Amygdala (tissue), 56 donors: ENCODE results near the gene PLXDC2.
"Not testable (repeated sequence)": the region's sequence is repeated elsewhere in the genome, so short reads cannot be mapped to it uniquely, and the experiment has no call there.

Experiments used
- DNase-seq, 56 donors: peaks; one replicate each; lab custom pipeline; 2025; lab: John Stamatoyannopoulos, UW

Gene PLXDC2

GRCh38 chr10:19816411-19817230, at the start of gene PLXDC2:
PLXDC2 (plus strand) TSS chr10:19816432.
- peak in 40 of 56 donors; percentile 22 to 76 (median 56) for DNase-seq

GRCh38 chr10:19767876-19768275, 48.4 kb upstream of the PLXDC2 start:
- no peak for DNase-seq

- not testable (repeated sequence) for DNase-seq
These were observed 46.4 kb upstream of the PLXDC2 start for GRCh38 chr10:19769826-19770225.

- DNase-seq = no peak
These were observed 43.3 kb upstream of the PLXDC2 start for GRCh38 chr10:19772972-19773371.

- DNase-seq = no peak
These were observed 40.9 kb upstream of the PLXDC2 start for GRCh38 chr10:19775296-19775695.

GRCh38 chr10:19777806-19778205, 38.4 kb upstream of the PLXDC2 start:
- DNase-seq = peak in 1 of 56 donors; percentile 20

GRCh38 chr10:19778996-19779395, 37.2 kb upstream of the PLXDC2 start:
- no peak for DNase-seq

- no peak for DNase-seq
These were observed 33.7 kb upstream of the PLXDC2 start for GRCh38 chr10:19782430-19783089.

GRCh38 chr10:19783721-19784120, 32.5 kb upstream of the PLXDC2 start:
- no peak for DNase-seq

- DNase-seq = no peak
These were observed 30.9 kb upstream of the PLXDC2 start for GRCh38 chr10:19785366-19785765.

- DNase-seq = peak in 2 of 56 donors; percentile 2 to 51
These were observed 28.1 kb upstream of the PLXDC2 start for GRCh38 chr10:19788075-19788686.

- no peak for DNase-seq
These were observed 27.3 kb upstream of the PLXDC2 start for GRCh38 chr10:19788902-19789301.

GRCh38 chr10:19789607-19790006, 26.6 kb upstream of the PLXDC2 start:
- no peak for DNase-seq

- no peak for DNase-seq
These were observed 25.2 kb upstream of the PLXDC2 start for GRCh38 chr10:19791032-19791431.

GRCh38 chr10:19795684-19796083, 20.5 kb upstream of the PLXDC2 start:
- DNase-seq = no peak

GRCh38 chr10:19800161-19800560, 16.1 kb upstream of the PLXDC2 start:
- no peak for DNase-seq

GRCh38 chr10:19801369-19801768, 14.9 kb upstream of the PLXDC2 start:
- DNase-seq = no peak

- DNase-seq = no peak
These were observed 12.6 kb upstream of the PLXDC2 start for GRCh38 chr10:19803676-19804075.

GRCh38 chr10:19809481-19809880, 6.8 kb upstream of the PLXDC2 start:
- no peak for DNase-seq

GRCh38 chr10:19811540-19811939, 4.7 kb upstream of the PLXDC2 start:
- peak in 14 of 56 donors; percentile 12 to 66 (median 28) for DNase-seq

GRCh38 chr10:19812976-19813375, 3.3 kb upstream of the PLXDC2 start:
- DNase-seq = no peak
